ENCODE results near the gene LIMCH1. TPM values are rescaled to one million over a fixed set of nuclear protein-coding genes. Genes with fewer than 3 reads are reported as not detected.

Gene LIMCH1
- polyA plus RNA-seq, 1 of the 3 experiments (the other 2 are of a cell fraction): 1.2 TPM

DNA sequence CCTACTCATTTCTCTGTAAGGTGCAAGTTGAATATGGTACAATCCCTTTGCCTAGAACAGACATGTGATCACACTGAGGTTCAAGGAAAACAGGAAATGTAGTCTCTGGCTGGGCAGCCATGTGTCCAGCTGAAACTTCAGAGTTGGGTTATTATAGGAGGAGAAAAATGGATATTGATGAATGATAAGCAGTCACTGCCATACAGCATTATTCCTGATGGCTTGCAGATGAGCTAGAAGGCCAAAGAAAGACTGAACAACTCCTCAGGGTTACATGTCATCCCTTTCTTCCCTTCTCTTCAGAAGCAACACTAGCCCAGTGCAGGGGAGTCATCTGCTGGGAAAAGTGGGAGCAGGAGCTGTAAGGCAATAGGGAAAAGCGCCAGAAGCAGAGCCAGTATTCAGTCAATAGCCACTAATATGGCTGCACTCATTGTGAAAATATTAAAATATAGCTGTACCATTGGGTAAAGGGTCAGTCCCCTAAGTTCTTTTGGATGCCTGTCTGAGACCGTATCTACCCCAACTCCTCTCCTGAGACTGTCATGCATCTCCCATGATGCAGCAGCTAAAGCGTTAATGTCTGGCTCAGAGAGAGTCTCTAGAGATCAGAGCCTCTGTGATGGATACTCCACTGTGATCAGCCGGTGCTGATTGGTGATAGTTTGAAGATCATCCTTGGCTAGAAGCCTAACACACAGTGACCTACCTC, 190.1 kb downstream of the LIMCH1 start:
- H3K9me3 ChIP-seq: no peaks in the 10 kb centered on the region
- no peak overlapping the region for H2AFZ ChIP-seq (ENCODE audit: low read depth)
- H3F3A ChIP-seq (replicated peaks; ENCODE audit: insufficient read depth): no peaks in the 10 kb centered on the region
- H3K9me2 ChIP-seq: no peaks in the 10 kb centered on the region
- no peaks in the 10 kb centered on the region for H4K20me1 ChIP-seq (ENCODE audit: insufficient read depth)
- ChIA-PET POLR2A (interaction anchor here (1.0 kb wide), 1 partner anchor 11 kb away, joined by 3 read pairs; no protein-coding TSS in a partner anchor), CTCF (interaction anchor here (1.1 kb wide), 1 partner anchor 160 kb away, joined by 4 read pairs; no protein-coding TSS in a partner anchor)
- H3K27me3 ChIP-seq (ENCODE audit: insufficient read depth): no peaks in the 10 kb centered on the region; the same call in 1 of the 2 replicates
- H3K9ac ChIP-seq: no peak overlapping the region
- H3K4me3 ChIP-seq (ENCODE audit: low read depth in 2 of 2, low read length in 1 of 2): no peak overlapping the region
- no peak overlapping the region for H3K4me2 ChIP-seq
- TF ChIP-seq SMC3 (IDR thresholded peaks at IDR 0.05; ENCODE audit: low read depth, low read length): no peak
- TF ChIP-seq SIN3A (IDR thresholded peaks at IDR 0.05; ENCODE audit: borderline replicate concordance, low read depth, low read length): no peak
- TF ChIP-seq REST (IDR thresholded peaks at IDR 0.05; ENCODE audit: low read depth, low read length): no peak
- no peaks in the 10 kb centered on the region for H3K79me2 ChIP-seq (ENCODE audit: insufficient read depth)
- no peak overlapping the region for H3K27ac ChIP-seq (ENCODE audit: low read depth in 2 of 2, low read length in 1 of 2)
- H3K4me1 ChIP-seq (ENCODE audit: control insufficient read depth in 1 of 2, insufficient read depth in 2 of 2, low read depth in 1 of 2, low read length in 1 of 2): peaks cover 0 to 4% of the 10 kb centered on the region in 2 experiments; a peak in 1 of 4 replicates
- 69% methylated on average over 2 of the region's 4 CpGs for WGBS (ENCODE audit: low lambda C conversion rate)
- no peaks in the 10 kb centered on the region for H3K36me3 ChIP-seq (replicated peaks in 1 of 2; ENCODE audit: control insufficient read depth in 1 of 2, insufficient read depth in 2 of 2, low read length in 1 of 2)
- DNase-seq: no peak

GRCh38 chr4:41728573-41728913, 190.6 kb downstream of the LIMCH1 start:
- Histone ChIP-seq H3K9me2 (no peaks in the 10 kb centered on the region), H3K36me3 (replicated peaks in 1 of 2; ENCODE audit: control insufficient read depth in 1 of 2, insufficient read depth in 2 of 2, low read length in 1 of 2) (no peaks in the 10 kb centered on the region), H3K9me3 (no peaks in the 10 kb centered on the region), H2AFZ (ENCODE audit: low read depth) (no peak overlapping the region), H3K4me1 (ENCODE audit: control insufficient read depth in 1 of 2, insufficient read depth in 2 of 2, low read depth in 1 of 2, low read length in 1 of 2) (peaks cover 0 to 4% of the 10 kb centered on the region in 2 experiments; a peak in 1 of 4 replicates), H3F3A (replicated peaks; ENCODE audit: insufficient read depth) (no peaks in the 10 kb centered on the region), H3K79me2 (ENCODE audit: insufficient read depth) (no peaks in the 10 kb centered on the region), H3K27me3 (ENCODE audit: insufficient read depth) (no peaks in the 10 kb centered on the region; the same call in 1 of the 2 replicates), H3K27ac (ENCODE audit: low read depth in 2 of 2, low read length in 1 of 2) (no peak overlapping the region), H3K9ac (no peak overlapping the region), H3K4me3 (ENCODE audit: low read depth in 2 of 2, low read length in 1 of 2) (no peak overlapping the region), H3K4me2 (no peak overlapping the region), H4K20me1 (ENCODE audit: insufficient read depth) (no peaks in the 10 kb centered on the region)
- POLR2A ChIA-PET: interaction anchor here (1.0 kb wide), 1 partner anchor 11 kb away, joined by 3 read pairs; no protein-coding TSS in a partner anchor
- CTCF ChIA-PET: interaction anchor here (0.7 to 1.1 kb wide), 2 partner anchors 10 to 159 kb away, joined by 3 to 4 read pairs; no protein-coding TSS in a partner anchor
- 67% methylated on average over 3 of the region's 3 CpGs for WGBS (ENCODE audit: low lambda C conversion rate)
- no peak for DNase-seq
- TF ChIP-seq POLR2AphosphoS5 (IDR thresholded peaks at IDR 0.05; ENCODE audit: low read depth, low read length): no peak
- no peak for TF ChIP-seq MEF2A (IDR thresholded peaks at IDR 0.05; ENCODE audit: borderline replicate concordance, low read depth)
- no peak for TF ChIP-seq PBX3 (IDR thresholded peaks at IDR 0.05)
- TF ChIP-seq ZBTB33 (IDR thresholded peaks at IDR 0.05; ENCODE audit: borderline replicate concordance, low read depth): no peak
- no peak for TF ChIP-seq FOXM1 (IDR thresholded peaks at IDR 0.05; ENCODE audit: low read depth)
- TF ChIP-seq FOXJ3 (CRISPR knock-in tag; IDR thresholded peaks at IDR 0.05): no peak
- TF ChIP-seq GATA2 (CRISPR knock-in tag; IDR thresholded peaks at IDR 0.05): no peak
- no peak for TF ChIP-seq CHD2 (IDR thresholded peaks at IDR 0.05; ENCODE audit: low read length, partially characterized antibody)
- TF ChIP-seq, protein P1, sequence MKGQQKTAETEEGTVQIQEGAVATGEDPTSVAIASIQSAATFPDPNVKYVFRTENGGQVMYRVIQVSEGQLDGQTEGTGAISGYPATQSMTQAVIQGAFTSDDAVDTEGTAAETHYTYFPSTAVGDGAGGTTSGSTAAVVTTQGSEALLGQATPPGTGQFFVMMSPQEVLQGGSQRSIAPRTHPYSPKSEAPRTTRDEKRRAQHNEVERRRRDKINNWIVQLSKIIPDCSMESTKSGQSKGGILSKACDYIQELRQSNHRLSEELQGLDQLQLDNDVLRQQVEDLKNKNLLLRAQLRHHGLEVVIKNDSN (IDR thresholded peaks at IDR 0.05; ENCODE audit: borderline replicate concordance, low read depth): no peak
- no peak for TF ChIP-seq RFX5 (IDR thresholded peaks at IDR 0.05; ENCODE audit: low read length)
- TF ChIP-seq, protein P2, sequence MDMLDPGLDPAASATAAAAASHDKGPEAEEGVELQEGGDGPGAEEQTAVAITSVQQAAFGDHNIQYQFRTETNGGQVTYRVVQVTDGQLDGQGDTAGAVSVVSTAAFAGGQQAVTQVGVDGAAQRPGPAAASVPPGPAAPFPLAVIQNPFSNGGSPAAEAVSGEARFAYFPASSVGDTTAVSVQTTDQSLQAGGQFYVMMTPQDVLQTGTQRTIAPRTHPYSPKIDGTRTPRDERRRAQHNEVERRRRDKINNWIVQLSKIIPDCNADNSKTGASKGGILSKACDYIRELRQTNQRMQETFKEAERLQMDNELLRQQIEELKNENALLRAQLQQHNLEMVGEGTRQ (IDR thresholded peaks at IDR 0.05; ENCODE audit: borderline replicate concordance, low read depth, low read length): no peak
- TF ChIP-seq, protein P3, sequence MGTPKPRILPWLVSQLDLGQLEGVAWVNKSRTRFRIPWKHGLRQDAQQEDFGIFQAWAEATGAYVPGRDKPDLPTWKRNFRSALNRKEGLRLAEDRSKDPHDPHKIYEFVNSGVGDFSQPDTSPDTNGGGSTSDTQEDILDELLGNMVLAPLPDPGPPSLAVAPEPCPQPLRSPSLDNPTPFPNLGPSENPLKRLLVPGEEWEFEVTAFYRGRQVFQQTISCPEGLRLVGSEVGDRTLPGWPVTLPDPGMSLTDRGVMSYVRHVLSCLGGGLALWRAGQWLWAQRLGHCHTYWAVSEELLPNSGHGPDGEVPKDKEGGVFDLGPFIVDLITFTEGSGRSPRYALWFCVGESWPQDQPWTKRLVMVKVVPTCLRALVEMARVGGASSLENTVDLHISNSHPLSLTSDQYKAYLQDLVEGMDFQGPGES (IDR thresholded peaks at IDR 0.05; ENCODE audit: low read depth, low read length): no peak
